Articular chondrocyte of knee joint (primary cell): ENCODE measurements around the gene KIAA1614. TPM values are rescaled to one million over a fixed set of nuclear protein-coding genes. Genes with fewer than 3 reads are reported as not detected.

ENCODE experiments used
- total RNA-seq: library from RNA; depleted of rRNA; stranded (reverse); fragments of >200 nt; gene quantifications from 2 replicates; pipeline ENCODE4 v1.2.3, GENCODE V29; 2012

Gene KIAA1614
- total RNA-seq, result 14.0 and 14.1 TPM in 2 replicates

GRCh38 chr1:180912801-180913565 is at the start of gene KIAA1614:
KIAA1614 (plus strand) TSS chr1:180912897; CDS start chr1:180913244, 347 bp downstream.

Other genes with a start within 250 kb of the KIAA1614 start
- gene STX6, start 110.0 kb downstream of the KIAA1614 start, total RNA-seq, result 26.7 and 37.8 TPM in 2 replicates
- 31.9 and 37.8 TPM in 2 replicates for gene MR1, start 121.1 kb downstream of the KIAA1614 start, total RNA-seq
- gene IER5, start 175.8 kb downstream of the KIAA1614 start, total RNA-seq, result 6.1 and 17.5 TPM in 2 replicates